Right lobe of liver (tissue), 4 donors: ENCODE measurements around the gene CLPTM1L.
A peak's percentile ranks its signal among the peaks of the same experiment; 100 is the strongest.

Experiments
- CTCF ChIP-seq, 4 donors: fragments of 200-600 bp in 3 of 4; fragments of 450-650 bp in 1 of 4; IDR thresholded peaks; one replicate each; pipeline versions ENCODE4 v1.5.1 to v1.8.0; 2016 to 2022; ENCODE audit warnings: antibody characterized with exemption in 4 of 4, mild to moderate bottlenecking in 2 of 4
- POLR2A ChIP-seq: fragments of 450-650 bp; IDR thresholded peaks from one replicate; pipeline ENCODE4 v1.6.1; 2017; ENCODE audit warnings: antibody characterized with exemption, mild to moderate bottlenecking
- donor health status: DM: no; HTN: no; CAD: no.
- donor health status: DM: no; HTN: no; CAD: no.
- donor health status: DM: no; HTN: yes; CAD: no.

- TF ChIP-seq CTCF (IDR thresholded peaks at IDR 0.05) (no peak), POLR2A (peak; percentile 21)
These were observed 14.6 kb downstream of the CLPTM1L start for GRCh38 chr5:1330146-1330846.
